ENCODE results near the gene ADCYAP1R1.

The ADCYAP1R1 gene

DNA sequence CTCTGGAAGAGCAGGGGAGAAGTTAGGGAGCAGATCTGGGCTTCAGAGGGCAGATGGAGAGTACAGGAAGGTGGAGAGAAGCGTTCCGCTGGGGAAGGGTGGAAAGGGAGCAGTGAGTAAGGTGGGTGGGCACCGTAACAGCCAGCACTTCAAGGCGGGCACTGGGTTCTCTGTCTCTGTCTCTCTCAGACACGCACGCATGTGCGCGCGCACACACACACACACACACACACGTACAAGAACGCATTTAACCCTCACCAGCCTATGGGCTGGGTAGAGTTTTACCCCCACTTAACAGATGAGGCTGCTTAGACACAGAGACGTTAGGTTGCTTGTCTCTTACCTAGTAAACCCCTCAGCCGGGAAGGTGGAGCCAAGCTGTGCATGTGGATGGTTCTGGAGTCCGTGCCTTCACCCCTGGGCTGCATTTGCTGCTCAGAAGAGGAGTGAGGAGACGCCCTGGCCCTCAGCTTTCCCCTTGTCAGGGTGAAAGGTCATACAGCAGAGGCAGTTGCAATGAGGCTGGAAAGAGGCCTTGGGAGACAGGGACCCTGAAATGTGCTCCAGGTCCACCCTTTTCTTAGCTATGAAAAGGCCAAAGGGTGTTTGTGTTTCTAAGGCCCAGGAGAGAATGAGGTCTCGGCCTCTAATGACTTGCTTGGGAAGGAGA, 16.0 kb downstream of the ADCYAP1R1 start:
- no peak for DNase-seq (ENCODE audit: low read depth)

DNA sequence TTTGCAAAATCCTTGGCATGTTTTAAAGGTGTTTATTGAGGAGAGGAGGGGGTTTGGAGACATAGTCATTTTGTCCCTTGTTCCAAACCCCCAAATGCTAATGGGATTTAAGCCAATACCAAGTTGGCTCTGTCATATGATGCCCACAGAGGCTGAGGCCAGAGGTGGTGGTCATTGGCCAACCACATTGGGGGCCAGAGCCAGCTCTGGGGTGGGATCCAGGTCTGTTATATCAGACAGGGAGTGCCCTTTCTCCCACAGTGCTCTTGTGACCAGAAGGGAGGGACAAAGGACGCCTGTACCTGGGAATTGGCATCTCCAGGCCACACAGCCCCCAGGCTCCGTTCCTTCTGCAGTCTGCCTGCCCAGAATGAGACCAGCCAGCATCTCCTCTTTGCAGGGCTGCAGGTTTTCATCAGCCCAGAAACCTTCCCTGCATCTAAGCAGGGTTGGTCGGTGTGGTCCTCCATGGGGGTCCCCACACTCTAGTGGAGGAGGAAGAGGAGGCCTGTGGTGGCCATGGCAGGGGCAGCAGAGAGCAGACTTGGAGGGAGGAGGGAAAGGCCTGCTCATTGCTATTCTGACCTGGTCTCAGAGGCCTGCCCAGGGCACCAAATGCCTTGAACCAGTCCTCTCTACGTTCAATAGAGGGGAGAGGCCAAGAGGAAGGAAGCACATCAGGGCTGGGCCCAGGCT, 17.9 kb downstream of the ADCYAP1R1 start:
- DNase-seq (ENCODE audit: low read depth) = no peak

DNA sequence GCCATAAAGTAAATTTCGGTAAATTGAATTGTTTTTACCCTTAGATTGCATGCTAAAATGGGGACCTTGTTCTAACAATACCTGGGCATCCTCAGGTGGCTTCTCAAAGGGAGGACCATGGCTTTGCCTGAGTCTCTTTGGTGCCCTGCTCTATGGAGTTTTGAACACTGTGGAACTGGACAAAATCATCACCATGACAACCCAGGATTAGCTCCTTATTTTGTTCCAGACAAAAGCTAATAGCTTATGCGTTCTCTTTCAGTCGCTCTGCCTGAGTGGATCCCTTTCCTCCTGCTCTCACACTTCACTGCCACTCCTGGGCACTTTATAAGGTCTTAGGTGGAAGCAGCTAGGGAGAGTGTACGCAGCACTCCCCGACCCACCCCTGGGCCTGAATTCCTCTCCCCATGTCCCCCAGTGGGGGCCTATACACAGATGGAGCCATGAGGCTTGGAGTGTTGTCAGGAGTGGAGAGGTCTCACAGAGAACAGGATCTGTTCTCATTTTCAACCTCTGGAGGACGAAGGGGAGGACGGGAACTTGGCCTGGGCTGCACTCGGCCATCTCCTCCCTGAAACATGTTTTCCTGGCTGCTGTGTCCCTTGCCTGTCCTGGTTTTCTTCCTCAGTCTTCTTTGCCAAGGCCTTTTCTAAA, 19.0 kb downstream of the ADCYAP1R1 start:
- DNase-seq (ENCODE audit: low read depth) = no peak

DNA sequence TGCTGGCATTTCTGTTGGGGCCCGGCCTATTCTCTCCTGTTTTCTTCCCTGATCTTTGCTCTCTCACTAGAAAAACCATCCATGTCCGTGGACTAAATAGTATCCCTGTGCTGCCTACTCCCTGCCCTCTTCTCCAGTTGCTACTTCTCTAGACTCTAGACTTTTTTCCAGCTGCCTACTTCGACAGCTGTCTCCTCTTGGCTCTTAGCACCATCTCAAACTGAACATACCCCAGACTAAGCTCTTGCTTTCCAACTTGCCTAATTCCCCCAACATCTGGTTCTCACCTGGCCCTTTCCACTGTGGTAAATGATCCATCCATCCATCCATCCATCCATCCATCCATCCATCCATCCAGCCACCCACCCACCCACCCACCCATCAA, 19.5 kb downstream of the ADCYAP1R1 start:
- no peak for DNase-seq (ENCODE audit: low read depth)

DNA sequence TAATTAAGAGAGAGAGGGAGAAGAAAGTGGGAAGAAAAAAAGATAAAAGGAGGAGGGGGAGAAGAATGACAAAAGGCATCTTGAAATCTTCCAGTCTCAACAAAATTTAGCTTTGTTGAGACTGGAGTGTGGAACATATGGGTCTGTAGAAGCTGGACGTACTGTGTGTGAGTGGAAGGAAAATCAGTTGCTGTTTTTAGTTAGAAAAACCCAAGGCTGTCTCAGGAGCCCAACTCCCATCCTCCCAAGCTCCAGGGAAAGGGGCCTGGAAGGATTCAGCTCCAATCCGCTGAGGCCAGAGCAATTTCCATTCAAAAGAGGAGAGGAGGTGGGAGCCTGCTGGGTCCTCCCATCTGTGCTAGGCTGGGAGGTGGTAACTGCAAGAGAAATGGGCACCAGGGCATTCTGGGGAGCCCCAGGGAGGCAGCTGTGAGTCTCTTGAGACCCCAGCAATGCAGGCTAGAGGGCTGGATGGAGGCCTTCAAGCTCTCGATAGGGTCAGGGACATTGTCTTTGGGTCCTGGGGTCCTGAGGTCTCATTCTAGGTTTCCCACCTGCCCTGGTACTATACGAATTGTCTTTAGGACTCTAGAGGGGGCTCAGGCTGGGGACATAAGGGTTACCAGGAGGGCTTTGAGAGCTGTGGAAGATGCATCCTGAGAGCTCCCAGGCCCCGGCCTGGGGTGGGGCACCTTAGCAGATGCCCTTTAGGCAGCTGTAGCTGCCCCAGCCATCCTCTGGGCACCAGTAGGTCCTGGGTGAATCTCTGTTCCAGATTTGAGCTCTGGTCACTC, 21.4 kb downstream of the ADCYAP1R1 start:
- DNase-seq (ENCODE audit: low read depth) = no peak

DNA sequence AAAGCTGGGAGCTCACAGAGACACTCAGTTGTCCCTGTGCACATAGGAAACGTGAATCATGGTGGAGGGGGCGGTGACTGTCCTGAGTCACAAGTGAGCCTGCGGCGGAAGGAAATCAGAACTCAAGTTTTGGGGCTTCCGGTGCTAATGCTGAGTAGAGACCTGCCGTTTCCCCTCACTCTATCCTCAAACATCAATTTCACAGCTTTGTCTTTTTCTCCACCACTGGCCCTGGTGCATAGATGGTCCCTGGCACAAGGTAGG, 21.9 kb downstream of the ADCYAP1R1 start:
- no peak for DNase-seq (ENCODE audit: low read depth)

DNA sequence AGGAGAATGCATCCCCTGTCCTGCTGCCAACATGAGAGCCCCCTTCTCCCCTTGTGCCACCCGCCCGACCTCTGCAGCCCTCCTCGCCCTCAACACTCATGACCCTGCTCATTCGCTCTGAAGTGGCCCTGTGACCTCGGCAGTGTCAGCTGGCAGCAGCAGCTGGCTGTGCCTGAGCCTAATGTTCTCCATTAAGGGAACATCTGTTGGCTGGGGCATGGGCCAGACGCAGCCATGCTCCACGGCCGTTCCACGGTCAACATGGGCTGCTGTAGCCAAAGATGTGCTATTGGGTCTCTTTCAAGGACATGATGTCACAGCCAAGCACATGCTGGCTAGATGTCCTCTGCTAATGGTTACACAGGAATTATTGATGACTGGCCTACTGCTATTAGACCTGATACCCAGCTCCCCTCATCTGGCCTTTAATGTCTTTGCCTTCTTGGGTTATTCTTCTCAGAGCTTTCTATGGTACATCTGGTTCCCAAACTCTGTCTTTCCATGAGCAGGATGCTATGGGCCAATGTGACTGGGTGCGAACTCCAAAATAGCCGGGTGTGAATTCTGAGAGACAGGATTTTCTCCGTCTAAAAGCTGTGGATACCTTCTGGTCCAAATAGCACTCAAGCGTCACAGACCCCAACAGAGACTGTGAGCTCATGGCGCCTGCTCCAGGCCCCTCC, 22.4 kb downstream of the ADCYAP1R1 start:
- DNase-seq (ENCODE audit: low read depth) = no peak

DNA sequence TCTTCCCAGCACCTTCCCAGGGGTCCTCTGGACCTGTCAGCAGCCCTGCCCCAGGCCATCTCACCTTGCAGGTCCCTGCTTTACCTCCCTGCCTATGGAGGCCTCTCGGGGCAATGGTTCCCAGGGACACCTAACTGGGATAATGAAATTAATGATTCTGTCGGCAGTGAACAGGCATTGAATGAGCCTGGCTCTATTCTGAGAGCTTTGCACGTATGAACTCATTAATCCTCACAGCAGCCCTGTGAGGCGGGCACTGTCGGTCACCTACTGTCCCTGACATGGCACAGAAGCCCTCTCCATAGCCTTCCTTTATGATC, 22.9 kb downstream of the ADCYAP1R1 start:
- no peak for DNase-seq (ENCODE audit: low read depth)

DNA sequence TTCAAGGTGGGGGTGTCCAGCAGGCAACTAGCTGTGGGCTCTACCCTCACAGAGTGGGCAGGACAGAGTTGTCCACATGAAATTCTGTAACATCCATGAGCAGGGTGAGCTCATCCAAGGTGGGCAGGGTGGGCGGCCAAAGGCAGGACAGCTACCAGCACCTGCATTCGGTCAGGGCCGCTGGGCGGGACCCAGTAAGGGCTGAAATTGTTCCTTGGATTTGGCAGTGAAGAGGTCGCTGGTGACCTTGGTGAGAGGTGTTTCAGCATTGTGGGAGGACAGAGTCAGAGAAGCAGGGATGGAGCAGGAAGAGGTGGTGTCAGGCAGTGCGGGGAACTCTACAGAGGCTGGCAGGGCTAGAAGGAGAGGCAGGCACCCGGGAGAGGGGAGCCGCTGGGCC, 23.9 kb downstream of the ADCYAP1R1 start:
- DNase-seq (ENCODE audit: low read depth) = no peak

DNA sequence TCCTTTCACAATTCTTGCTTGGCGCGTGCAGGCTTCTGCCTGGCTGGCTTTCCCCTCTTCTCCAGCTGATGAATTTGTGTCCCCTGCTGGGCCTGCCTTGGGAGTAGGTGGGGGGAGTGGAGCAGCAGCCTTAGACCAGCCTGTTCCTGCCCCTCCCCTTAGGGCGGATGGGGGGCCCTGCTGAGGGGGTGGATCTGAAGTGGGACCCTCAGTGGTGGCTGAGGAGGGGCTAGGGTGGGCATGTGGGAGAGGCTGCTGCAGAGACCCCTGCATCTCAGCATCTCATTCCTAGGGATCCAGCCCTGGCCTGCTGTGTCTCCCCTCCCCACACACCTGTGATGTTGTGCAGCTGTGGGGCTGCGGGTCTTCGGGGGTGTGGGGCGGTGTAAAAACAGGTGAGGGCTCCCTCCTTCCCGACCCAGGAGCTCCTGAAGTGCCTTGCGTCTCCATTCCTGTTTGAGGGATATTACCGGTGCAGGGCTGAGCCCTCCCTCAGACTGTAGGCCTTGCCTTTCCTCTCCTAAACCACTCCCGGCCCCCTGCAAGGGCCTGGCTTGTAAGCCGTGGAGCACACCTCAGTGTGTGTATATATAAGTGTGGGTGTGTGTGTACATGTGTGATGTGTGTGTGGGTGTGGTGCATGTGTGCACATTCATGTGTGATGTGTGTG, 24.7 kb downstream of the ADCYAP1R1 start:
- no peak for DNase-seq (ENCODE audit: low read depth)

DNA sequence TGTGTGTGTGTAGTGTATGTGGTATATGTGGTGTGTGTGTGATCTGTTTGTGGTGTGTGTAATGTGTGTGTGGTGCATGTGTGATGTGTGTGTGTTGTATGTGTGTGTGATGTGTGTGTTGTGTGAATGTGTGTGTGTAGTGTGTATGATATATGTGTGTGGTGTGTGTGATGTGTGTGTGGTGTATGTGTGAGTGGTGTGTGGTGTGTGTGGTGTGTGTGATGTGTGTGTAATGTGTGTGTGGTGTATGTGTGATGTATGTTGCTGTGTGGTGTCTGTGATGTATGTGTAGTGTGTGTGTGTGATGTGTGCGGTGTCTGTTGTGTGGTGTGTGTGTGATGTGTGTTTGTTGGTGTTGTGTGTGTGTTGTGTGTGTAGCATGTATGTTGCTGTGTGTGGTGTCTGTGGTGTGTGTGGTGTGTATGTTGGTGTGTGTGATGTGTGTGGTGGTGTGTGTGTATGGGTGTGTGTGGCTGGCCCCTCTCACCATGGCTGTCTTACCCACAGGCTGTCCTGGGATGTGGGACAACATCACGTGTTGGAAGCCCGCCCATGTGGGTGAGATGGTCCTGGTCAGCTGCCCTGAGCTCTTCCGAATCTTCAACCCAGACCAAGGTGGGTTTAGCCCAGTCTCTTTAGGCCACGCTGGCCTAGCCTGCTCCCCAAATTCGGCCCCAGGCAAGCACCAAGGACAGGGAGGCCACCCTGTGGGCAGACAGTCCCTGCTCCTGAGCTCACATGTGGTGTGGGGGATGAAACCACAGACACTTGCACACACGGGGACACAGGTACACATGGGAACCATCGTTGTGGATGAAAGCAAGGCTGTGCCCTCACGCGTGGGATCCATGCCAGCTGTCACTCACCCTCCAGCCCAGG, 25.6 kb downstream of the ADCYAP1R1 start:
- no peak for DNase-seq (ENCODE audit: low read depth)

DNA sequence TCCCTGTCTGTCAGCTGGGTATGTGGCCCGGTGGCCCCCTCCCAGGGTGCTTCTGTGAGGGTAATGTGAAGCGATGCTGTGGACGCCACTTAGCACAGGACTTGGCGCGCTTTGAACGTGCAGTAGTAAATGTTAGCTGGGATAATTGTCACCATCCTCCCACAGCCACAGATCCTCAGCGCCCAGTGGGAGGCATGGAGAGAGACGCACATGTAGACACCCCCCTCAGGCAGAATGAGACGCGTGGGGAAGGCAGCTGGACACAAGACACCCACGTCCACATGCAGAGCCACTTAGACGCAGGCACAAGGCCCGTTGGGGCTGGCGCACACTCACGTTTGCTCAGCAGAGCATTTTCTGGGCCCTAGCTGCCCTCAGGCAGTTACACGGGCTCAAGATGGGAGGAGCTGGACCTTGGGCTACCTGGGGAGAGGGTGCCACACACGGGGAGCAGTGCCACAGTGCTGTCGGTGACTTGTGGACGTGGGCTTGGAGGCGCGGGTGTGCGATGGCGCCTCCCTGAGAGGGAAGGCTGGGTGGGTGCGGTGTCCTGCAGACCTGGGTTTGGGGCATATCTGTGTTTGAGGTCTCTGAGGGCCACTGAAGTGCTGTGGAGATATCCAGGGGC, 26.4 kb downstream of the ADCYAP1R1 start:
- no peak for DNase-seq (ENCODE audit: low read depth)

DNA sequence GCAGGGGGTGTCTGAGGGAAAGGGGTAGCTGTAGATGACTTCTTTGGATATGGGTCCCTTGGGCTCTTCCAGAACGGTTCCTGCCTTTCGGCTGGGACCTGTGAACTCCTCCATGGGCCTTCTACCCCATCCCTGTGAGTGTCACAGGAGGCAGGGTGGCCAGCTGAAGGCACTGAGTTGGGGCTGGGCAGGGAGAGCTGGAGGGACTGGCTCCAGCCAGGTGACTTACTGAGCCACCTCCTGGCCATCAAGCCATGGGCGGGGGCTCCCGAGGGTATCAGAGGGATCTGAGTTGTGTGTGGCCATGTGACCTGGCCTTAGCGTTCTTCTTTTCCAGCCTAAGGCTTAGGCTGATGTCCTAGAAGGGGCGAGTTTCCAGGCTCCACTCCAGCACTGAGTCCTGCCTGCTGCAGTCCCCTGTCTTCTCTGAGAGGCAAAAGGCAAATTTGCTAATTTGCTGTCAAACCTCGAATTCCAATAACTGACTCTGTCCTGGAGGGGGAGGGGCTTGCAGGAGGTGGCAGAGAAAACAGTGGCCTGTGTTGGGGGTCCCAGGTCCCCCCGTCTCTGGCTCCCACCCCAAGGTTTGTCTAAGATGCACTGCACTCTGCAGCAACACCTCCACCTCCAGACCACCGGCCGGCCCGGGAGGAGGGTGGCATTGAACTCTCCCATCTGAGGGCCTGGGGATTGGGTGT, 27.2 kb downstream of the ADCYAP1R1 start:
- DNase-seq (ENCODE audit: low read depth) = no peak

DNA sequence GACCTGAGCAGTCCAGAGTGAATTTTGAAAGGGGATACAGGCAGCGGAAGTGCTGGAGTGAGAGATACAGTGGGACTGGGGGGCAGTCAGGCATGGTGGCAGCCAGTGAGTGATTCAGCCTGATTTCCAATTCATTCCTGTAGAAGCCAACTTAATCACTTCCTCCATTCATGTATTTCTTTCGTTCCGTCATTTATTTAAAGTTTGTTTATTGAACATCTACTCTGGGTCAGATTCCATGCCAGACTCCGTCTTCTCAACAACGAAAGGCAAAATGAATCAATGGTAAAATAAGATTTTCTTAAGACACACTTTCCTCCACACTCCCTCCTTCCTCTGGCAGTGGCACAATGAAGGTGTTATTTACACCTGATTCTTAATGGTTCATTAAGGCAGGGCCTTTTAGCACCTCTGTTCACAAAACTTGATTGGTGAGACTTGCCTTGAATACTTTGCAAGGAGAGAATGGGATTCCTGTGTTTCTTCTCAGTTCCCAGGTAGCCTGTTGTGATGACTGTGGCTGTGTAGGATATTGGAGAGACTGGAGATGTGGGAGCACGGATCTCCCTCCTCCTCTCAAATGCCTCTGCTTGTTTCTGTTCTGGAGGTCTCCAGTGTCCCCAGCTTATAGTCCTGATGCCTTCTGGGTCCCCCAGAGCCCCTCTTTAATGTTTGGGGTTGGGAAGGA, 27.9 kb downstream of the ADCYAP1R1 start:
- no peak for DNase-seq (ENCODE audit: low read depth)

DNA sequence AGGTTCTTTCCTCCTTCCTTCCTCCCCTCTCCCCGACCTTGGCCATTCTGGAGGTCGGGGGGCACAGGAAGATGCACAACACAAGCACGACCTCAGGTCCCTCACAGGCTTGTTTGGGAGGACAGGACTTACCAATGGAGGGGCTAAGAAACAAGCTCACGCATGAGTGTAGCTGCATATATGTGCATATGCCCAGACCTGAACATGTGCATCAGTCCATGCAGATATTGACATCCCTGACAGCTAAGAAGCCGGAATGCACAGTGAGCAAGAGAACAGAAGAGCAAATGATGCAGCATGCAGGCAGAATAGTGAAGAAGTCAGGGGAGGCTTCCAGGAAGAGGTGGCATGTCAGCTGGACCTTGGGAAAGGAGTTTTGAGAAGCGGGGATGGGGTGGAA, 28.7 kb downstream of the ADCYAP1R1 start:
- no peak for DNase-seq (ENCODE audit: low read depth)

DNA sequence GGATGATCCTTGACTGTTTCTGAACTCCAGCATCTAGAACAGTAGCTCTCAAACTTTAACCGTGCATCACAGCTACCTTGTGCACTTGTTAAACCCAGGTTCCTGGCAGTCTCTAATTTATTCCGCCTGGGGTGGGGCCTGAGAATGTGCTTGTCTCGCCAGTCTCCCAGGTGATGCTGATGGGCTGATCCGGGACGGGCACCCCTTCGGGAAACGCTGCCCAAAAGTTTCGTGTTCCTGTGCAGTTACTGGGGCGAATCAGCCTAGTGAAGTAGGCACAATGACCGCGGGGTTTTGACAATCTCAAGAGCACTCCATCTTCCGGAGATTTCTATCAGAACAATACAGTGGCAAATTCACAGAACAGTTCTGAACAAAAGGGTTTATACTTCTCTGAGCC, 29.9 kb downstream of the ADCYAP1R1 start:
- no peak for DNase-seq (ENCODE audit: low read depth)

DNA sequence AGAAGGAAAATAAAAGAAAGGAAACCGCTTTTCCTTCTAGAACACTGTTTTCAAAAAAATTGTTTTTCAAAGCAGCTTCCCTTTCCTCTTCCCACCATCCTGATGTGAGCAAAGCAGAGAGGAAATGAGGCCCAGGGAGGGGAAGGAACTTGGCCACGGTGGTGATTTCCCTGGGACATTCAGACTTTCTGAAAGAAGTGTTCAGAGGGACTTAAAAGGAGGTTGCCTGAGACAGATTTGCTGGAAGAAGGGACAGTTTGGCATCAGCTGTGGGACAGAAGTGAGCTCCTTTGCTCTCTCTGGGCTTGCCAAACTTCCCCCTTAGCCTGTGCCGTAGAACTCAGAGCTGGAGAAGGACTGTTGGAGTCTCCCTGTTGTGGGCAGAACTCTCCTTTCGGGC, 30.3 kb downstream of the ADCYAP1R1 start:
- no peak for DNase-seq (ENCODE audit: low read depth)

DNA sequence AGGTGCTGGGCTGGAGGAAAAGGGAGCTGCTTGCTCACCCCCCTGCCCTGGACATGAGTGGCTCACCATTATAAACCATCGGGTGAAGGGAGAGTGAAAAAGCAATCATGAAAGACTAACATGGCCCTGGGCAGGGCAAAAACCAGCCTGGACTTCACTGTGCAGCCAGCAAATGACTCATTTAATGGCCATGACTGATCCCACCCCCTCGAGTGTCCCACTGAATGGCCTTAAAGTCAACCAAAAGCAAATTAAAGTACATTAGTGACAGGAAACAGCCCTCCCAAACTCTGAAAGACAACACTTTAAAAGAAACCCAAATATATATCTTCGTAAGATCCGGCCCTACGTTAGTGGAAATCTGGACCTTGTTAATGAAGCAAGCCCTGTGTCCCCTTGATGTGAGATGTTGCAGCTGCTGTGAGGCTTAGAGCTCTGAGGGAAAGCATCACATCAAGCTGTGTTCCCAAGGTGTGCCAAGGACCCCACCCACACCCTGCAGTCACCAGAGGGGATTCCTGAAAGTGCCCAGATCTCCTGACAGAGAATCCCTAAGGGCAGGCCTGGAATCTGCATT, 31.2 kb downstream of the ADCYAP1R1 start:
- no peak for DNase-seq (ENCODE audit: low read depth)

DNA sequence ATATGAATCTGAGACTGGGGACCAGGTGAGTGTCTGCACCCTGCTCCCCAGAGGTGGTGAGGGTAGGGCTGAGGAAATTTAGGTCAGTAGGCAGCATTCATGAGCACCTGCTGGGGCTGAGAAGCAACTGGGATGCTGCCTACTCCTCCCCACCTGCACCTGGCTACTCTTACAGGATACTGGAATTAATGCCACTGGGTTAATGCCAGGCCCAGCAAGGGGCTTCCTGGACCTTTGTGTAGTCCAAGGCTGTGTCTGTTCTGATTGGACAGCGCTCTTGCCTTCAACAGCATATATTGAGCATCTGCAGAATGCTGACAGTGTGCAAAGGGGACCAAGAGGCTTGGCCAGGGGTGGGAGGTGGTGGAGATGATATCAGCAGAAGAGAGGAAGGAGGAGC, 32.1 kb downstream of the ADCYAP1R1 start:
- no peak for DNase-seq (ENCODE audit: low read depth)

Data from amniotic epithelial cell (primary cell).